Measurements from ENCODE around the gene AMBP. TPM values are rescaled to one million over a fixed set of nuclear protein-coding genes. Genes with fewer than 3 reads are reported as not detected.

AMBP gene
- total RNA-seq, 1 donor from 2014 or later: 110 TPM

DNA sequence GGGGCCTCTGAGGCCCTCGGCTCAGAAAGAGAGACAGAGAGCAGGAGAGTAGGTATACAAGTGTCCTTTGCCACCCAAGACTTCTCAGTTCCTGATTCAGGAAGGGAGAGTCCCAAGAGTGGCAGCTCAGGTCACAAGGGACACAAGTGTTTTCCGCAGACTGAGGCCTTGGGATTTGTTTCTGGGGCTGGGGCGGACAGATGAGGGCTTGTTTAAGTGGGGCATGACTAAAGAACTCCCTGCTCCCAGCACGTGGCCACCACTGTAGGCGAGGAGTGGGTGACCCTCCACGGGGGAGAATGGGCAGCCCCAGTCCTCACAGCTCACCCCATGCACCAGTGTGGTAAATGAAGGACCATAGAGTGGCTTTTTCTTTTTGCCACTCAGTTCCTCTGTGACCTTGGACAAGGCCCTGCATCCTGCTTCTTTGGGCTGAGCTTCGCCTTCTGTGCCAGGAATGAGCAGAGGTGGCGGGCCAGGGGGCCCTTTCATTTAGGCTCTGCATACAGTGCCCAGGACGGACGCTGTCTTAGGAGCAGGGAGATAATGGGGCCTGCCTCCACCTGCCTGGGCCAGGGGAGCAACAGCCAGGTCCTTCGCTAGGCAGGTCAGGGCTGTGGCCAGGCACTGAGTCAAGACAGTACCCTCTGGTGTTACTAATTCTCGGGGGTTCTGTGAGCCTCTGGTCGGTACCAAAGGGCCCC lies 50.8 kb downstream of the AMBP start:
- no peak overlapping the region for H3K27ac Mint-ChIP-seq

DNA sequence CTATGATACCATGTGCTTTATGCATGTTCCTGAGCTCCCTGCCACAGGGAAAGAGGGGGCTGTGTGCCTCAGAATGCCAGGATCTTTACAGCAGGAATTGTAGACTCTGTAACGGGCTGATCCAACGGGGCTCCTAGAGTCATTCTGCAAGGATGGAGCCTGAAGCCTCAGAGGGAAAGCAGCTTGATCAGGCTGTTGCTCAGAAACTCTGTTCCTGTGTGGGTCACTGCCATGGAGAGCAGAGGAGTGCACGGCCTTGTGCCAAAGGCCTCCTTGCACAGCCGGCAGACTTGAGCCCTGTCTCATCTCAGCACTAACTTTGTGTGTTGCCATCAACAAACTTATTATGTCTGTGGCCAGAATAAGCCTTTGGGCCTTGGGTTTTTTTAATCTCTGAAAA lies 51.8 kb downstream of the AMBP start:
- no peak overlapping the region for H3K4me3 Mint-ChIP-seq
- no peak overlapping the region for H3K27ac Mint-ChIP-seq
- H3K4me1 Mint-ChIP-seq (ENCODE audit: unreplicated experiment): no peaks in the 10 kb centered on the region

More for the DNA sequence above, 50.8 kb downstream of the AMBP start:
- Mint-ChIP-seq H3K4me1 (ENCODE audit: unreplicated experiment) (no peaks in the 10 kb centered on the region), H3K36me3 (peaks cover 48% of the 10 kb centered on the region), H3K4me3 (no peak overlapping the region), H3K27me3 (no peaks in the 10 kb centered on the region), H3K9me3 (peaks cover 10% of the 10 kb centered on the region)
- DNase-seq (ENCODE audit: extremely low spot score, unreplicated experiment): no peak
- TF ChIP-seq, protein P1, sequence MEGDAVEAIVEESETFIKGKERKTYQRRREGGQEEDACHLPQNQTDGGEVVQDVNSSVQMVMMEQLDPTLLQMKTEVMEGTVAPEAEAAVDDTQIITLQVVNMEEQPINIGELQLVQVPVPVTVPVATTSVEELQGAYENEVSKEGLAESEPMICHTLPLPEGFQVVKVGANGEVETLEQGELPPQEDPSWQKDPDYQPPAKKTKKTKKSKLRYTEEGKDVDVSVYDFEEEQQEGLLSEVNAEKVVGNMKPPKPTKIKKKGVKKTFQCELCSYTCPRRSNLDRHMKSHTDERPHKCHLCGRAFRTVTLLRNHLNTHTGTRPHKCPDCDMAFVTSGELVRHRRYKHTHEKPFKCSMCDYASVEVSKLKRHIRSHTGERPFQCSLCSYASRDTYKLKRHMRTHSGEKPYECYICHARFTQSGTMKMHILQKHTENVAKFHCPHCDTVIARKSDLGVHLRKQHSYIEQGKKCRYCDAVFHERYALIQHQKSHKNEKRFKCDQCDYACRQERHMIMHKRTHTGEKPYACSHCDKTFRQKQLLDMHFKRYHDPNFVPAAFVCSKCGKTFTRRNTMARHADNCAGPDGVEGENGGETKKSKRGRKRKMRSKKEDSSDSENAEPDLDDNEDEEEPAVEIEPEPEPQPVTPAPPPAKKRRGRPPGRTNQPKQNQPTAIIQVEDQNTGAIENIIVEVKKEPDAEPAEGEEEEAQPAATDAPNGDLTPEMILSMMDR (conservative IDR thresholded peaks at IDR 0.05): no peak

DNA sequence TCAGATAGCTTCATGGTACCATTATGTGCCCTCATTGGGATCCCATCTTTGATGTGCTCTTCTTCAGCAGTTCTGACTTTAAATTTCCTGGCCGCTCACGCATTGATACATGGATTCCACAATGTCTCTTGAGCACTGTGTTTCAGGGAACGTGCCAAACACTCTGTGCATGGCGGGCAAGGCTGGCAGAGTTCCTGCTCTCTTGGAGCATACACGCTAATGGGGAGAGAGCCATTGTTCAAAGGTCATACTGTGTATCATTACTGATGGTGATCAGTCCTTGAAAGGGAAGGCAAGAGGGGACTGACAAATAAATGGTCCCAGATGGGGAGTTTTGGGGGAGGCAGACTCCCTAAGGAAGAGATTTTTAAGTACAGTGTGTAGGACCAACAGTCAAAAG lies 52.3 kb downstream of the AMBP start:
- peaks cover 10% of the 10 kb centered on the region for H3K9me3 Mint-ChIP-seq
- H3K36me3 Mint-ChIP-seq: peaks cover 60% of the 10 kb centered on the region
- TF ChIP-seq, protein P1 (conservative IDR thresholded peaks at IDR 0.05): no peak
- H3K4me3 Mint-ChIP-seq: no peak overlapping the region
- H3K4me1 Mint-ChIP-seq (ENCODE audit: unreplicated experiment): no peaks in the 10 kb centered on the region
- H3K27ac Mint-ChIP-seq: no peak overlapping the region
- H3K27me3 Mint-ChIP-seq: no peaks in the 10 kb centered on the region
- no peak for DNase-seq (ENCODE audit: extremely low spot score, unreplicated experiment)

More for the DNA sequence above, 51.8 kb downstream of the AMBP start:
- Mint-ChIP-seq H3K36me3 (peaks cover 58% of the 10 kb centered on the region), H3K9me3 (peaks cover 10% of the 10 kb centered on the region), H3K27me3 (no peaks in the 10 kb centered on the region)
- DNase-seq (ENCODE audit: extremely low spot score, unreplicated experiment): no peak
- TF ChIP-seq, protein P1 (conservative IDR thresholded peaks at IDR 0.05): no peak

DNA sequence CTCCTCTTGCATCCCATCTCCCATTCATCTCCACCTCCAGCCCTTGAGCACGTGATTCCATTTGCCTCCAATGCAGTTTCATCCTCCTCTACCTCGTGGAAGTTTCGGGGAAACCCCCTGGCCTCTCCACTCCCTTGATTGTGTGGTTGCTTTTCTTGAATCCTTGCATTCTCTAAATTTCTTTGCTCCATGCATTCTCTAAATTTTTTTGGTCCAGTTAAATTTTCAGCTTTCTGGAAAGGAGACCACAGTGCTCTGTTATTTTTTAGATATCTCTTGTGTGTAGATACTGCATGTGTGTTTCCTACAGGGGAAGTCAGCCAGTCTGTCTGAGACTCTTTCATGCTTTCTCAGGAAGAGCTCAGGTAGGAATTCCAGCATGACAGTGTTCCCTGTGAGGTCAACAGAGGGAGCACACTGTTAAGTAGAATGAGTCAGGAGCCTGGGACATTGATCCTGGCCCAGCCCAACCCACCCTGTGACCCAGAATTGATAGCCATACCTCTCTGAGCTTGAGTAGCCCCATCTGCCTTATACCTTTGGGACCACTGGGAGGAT lies 52.8 kb downstream of the AMBP start:
- TF ChIP-seq, protein P1 (conservative IDR thresholded peaks at IDR 0.05): no peak
- Mint-ChIP-seq H3K4me1 (ENCODE audit: unreplicated experiment) (no peaks in the 10 kb centered on the region), H3K4me3 (no peak overlapping the region), H3K27me3 (no peaks in the 10 kb centered on the region), H3K27ac (no peak overlapping the region), H3K36me3 (peaks cover 62% of the 10 kb centered on the region), H3K9me3 (peaks cover 10% of the 10 kb centered on the region)
- no peak for DNase-seq (ENCODE audit: extremely low spot score, unreplicated experiment)

DNA sequence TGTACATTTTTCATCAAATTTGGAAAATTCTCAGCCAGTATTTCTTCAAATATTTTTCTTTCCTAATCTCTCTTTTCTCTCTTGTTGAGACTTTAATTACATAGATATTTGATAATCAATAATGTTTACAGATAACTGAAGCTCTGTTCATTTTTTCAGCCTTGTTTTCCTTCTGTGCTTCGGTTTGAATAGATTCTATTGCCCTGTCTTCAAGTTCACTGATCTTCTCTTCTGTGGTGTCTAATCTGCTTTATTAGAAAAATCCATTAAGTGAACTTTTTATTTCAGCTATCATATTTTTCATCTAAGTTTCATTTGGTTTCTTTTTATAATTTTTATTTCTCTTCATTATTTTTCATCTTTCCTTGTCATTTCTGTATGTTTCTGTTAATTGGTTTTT lies 54.1 kb downstream of the AMBP start:
- Mint-ChIP-seq H3K27me3 (no peaks in the 10 kb centered on the region), H3K36me3 (peaks cover 69% of the 10 kb centered on the region), H3K9me3 (peaks cover 14% of the 10 kb centered on the region), H3K4me1 (ENCODE audit: unreplicated experiment) (no peaks in the 10 kb centered on the region), H3K27ac (no peak overlapping the region), H3K4me3 (no peak overlapping the region)
- DNase-seq (ENCODE audit: extremely low spot score, unreplicated experiment): no peak
- TF ChIP-seq, protein P1 (conservative IDR thresholded peaks at IDR 0.05): no peak
